BLaER1 (cell line): ENCODE measurements around the gene STRN.

Source experiments
- H3K27ac ChIP-seq: shearing (Covaris generic); formaldehyde crosslinking; 2 replicates; pipeline ENCODE4 v1.8.1; 2022
- H3K27me3 ChIP-seq: shearing (Covaris generic); formaldehyde crosslinking; 2 replicates; pipeline ENCODE4 v1.8.1; 2022
- H3K36me3 ChIP-seq: shearing (Covaris generic); formaldehyde crosslinking; 2 replicates; pipeline ENCODE4 v1.8.1; 2022
- H3K4me1 ChIP-seq: shearing (Covaris generic); formaldehyde crosslinking; 2 replicates; pipeline ENCODE4 v1.8.1; 2022
- H3K4me2 ChIP-seq: shearing (Covaris generic); formaldehyde crosslinking; 2 replicates; pipeline ENCODE4 v1.8.1; 2022
- H3K4me3 ChIP-seq: shearing (Covaris generic); formaldehyde crosslinking; 2 replicates; pipeline ENCODE4 v1.8.1; 2022
- H3K9ac ChIP-seq: shearing (Covaris generic); formaldehyde crosslinking; 2 replicates; pipeline ENCODE4 v1.8.1; 2022
- H3K9me3 ChIP-seq: shearing (Covaris generic); formaldehyde crosslinking; 2 replicates; pipeline ENCODE4 v1.8.1; 2022
- H4K20me1 ChIP-seq: shearing (Covaris generic); formaldehyde crosslinking; 2 replicates; pipeline ENCODE4 v1.8.1; 2022
- Cebpa-rat ChIP-seq: shearing (Covaris generic); IDR thresholded peaks from 2 replicates; pipeline ENCODE4 v1.8.1; 2022

Gene STRN

DNA sequence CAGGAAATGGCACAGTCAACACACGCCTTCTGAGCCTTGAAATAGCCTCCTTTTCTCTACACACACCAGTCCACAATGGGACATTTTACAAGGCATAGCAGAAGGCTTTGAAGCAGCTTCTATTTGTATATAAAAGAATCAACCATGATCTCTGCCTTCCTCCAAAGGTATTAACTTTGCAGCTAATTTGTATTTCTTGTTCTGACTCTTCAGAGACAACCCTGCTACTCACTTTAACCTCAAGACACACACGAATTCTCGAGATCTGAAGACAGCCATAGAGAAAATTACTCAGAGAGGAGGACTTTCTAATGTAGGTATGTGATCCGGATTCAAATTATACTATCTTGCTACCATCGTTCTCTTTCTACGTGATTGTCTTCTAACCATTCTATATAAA, 165.2 kb downstream of the STRN start:
- H3K4me1 ChIP-seq: peaks cover 5% of the 10 kb centered on the region; the same call in 1 of the 2 replicates
- H3K36me3 ChIP-seq: no peaks in the 10 kb centered on the region
- no peaks in the 10 kb centered on the region for H4K20me1 ChIP-seq
- no peak overlapping the region for H3K4me3 ChIP-seq
- no peak overlapping the region for H3K27ac ChIP-seq
- no peaks in the 10 kb centered on the region for H3K27me3 ChIP-seq
- H3K9me3 ChIP-seq: no peaks in the 10 kb centered on the region
- no peak overlapping the region for H3K4me2 ChIP-seq
- H3K9ac ChIP-seq: no peak overlapping the region
- TF ChIP-seq Cebpa-rat: no peak

DNA sequence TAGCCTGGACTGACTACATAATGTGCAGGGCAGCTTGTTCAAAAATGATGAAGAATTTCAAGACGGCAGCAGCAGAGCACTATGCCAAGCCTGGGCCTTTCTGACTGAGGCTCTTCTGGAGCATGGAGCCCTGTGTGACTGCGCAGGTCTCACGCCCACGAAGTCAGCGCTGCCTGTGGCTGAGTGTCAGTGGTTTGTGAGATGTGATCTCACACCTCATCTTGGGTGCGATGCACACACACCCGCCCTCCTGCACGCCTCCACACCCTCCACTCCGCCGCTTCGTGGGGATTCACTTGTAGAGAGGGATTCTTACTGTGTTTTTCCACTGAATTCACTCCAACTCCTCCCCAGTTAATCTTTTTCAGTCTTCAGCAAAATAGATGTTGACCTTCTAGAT, 166.0 kb downstream of the STRN start:
- Histone ChIP-seq H3K27me3 (no peaks in the 10 kb centered on the region), H4K20me1 (no peaks in the 10 kb centered on the region), H3K4me2 (no peak overlapping the region), H3K9ac (no peak overlapping the region), H3K4me1 (no peaks in the 10 kb centered on the region), H3K36me3 (no peaks in the 10 kb centered on the region), H3K27ac (no peak overlapping the region), H3K4me3 (no peak overlapping the region), H3K9me3 (no peaks in the 10 kb centered on the region)
- no peak for TF ChIP-seq Cebpa-rat

DNA sequence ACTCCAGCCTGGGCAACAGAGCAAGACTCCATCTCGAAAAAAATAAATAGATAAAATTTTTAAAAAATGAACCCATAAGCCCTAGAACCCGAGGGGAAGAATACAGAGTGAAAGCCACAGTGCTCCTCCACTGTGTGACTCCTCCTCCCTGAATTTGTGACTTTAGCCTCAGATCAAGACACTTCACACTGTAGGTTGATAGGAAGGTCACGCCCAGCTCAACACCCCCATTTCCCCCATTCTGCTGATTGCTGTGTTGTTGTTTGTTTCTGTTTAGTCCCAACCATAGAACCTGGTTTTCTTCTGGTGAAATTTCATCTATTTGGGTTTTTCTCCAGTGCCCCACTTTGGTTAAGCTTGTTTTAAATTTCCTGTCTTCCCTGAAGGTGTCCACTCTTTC, 167.6 kb downstream of the STRN start:
- H4K20me1 ChIP-seq: no peaks in the 10 kb centered on the region
- no peak overlapping the region for H3K4me3 ChIP-seq
- H3K27ac ChIP-seq: no peak overlapping the region
- H3K9me3 ChIP-seq: no peaks in the 10 kb centered on the region
- no peak overlapping the region for H3K9ac ChIP-seq
- no peak overlapping the region for H3K4me2 ChIP-seq
- no peaks in the 10 kb centered on the region for H3K4me1 ChIP-seq
- TF ChIP-seq Cebpa-rat: no peak
- H3K27me3 ChIP-seq: no peaks in the 10 kb centered on the region
- no peaks in the 10 kb centered on the region for H3K36me3 ChIP-seq

DNA sequence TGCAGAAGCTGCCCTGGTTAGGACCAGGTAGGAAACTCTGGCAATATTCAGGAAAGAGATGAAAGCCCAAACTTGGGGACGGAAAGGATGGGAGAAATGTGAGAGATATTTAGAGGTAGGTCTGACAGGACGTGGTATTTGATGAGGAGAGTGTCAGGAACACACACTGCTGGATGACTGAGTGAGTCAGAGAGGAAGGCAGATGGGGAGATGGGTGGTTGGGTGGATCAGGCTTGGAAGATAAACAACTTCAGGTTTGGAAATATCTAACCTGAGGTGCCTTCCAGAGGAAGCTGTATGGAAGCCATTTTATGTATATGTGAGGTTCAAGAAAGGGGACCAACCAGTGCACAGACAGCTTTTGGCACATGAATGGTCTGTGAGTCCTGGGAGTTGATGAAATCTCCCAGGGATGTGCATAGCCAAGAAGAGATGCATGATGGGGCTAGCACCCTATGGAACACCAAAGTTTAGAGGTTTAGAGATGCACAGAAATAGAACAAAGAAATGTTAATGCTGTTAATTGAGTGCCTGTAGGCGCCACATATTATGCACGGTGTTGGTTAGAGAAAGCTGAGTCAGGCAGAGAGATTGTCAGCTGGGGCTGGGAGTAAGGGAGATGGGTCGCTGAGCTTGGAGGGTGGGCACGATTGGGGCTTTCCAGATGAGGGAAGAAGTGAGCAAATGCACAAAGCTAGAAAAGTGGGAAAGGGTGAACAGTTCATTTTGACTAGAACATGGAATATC, 168.8 kb downstream of the STRN start:
- Histone ChIP-seq H3K27me3 (no peaks in the 10 kb centered on the region), H4K20me1 (no peaks in the 10 kb centered on the region), H3K9ac (no peak overlapping the region), H3K4me1 (peaks cover 8% of the 10 kb centered on the region), H3K36me3 (no peaks in the 10 kb centered on the region), H3K27ac (no peak overlapping the region), H3K4me2 (no peak overlapping the region), H3K4me3 (no peak overlapping the region), H3K9me3 (no peaks in the 10 kb centered on the region)
- no peak for TF ChIP-seq Cebpa-rat
